ENCODE measurements around the gene CCT3. TPM values are rescaled to one million over a fixed set of nuclear protein-coding genes. Genes with fewer than 3 reads are reported as not detected.

Gene CCT3
- polyA plus RNA-seq, 1 of the 3 experiments (the other 2 are of a cell fraction), result 295 TPM

DNA sequence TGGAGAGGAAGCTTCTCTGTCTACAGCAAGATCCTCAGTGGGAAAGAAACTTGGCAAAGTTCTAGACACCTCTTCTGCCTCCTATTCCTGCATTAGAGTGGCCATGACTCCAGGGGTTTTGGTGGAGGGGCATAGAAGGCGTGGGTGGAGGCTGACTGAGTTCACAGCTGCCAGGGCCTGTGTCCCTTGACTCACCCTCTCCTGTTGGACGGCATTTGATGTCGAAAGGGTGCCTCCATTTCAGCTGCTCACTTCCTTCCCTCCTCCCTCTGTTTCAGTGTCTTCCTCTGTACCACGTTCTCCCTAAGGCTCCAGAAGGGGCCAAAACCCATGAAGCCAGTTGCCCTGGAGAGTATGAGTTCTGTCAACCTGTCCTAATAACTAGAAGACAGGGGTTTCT, 53.3 kb downstream of the CCT3 start:
- Histone ChIP-seq H3K36me3 (replicated peaks in 1 of 2; ENCODE audit: control insufficient read depth in 1 of 2, insufficient read depth in 2 of 2, low read length in 1 of 2) (peaks cover 8 to 14% of the 10 kb centered on the region in 2 experiments), H4K20me1 (ENCODE audit: insufficient read depth) (peaks cover 22% of the 10 kb centered on the region), H2AFZ (ENCODE audit: low read depth) (no peak overlapping the region), H3K79me2 (ENCODE audit: insufficient read depth) (peaks cover 39% of the 10 kb centered on the region), H3K9ac (no peak overlapping the region), H3K4me3 (ENCODE audit: low read depth in 2 of 2, low read length in 1 of 2) (no peak overlapping the region), H3K4me1 (ENCODE audit: control insufficient read depth in 1 of 2, insufficient read depth in 2 of 2, low read depth in 1 of 2, low read length in 1 of 2) (peaks cover 10 to 17% of the 10 kb centered on the region in 2 experiments; a peak in 2 of 4 replicates), H3K27me3 (ENCODE audit: insufficient read depth) (no peaks in the 10 kb centered on the region), H3K4me2 (no peak overlapping the region), H3K9me3 (no peaks in the 10 kb centered on the region), H3F3A (replicated peaks; ENCODE audit: insufficient read depth) (peaks cover 14% of the 10 kb centered on the region), H3K27ac (ENCODE audit: low read depth in 2 of 2, low read length in 1 of 2) (no peak overlapping the region), H3K9me2 (no peaks in the 10 kb centered on the region)
- no peak for DNase-seq
- ChIA-PET POLR2A (interaction anchor here (0.8 kb wide), 1 partner anchor 11 kb away, joined by 3 read pairs; the partner anchor contains the start of gene GLMP), CTCF (interaction anchor here (1.1 to 1.9 kb wide), 4 partner anchors 35 to 218 kb away, joined by 3 to 8 read pairs (median 4); no protein-coding TSS in a partner anchor)
- TF ChIP-seq, protein P1, sequence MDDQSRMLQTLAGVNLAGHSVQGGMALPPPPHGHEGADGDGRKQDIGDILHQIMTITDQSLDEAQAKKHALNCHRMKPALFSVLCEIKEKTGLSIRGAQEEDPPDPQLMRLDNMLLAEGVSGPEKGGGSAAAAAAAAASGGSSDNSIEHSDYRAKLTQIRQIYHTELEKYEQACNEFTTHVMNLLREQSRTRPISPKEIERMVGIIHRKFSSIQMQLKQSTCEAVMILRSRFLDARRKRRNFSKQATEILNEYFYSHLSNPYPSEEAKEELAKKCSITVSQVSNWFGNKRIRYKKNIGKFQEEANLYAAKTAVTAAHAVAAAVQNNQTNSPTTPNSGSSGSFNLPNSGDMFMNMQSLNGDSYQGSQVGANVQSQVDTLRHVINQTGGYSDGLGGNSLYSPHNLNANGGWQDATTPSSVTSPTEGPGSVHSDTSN (IDR thresholded peaks at IDR 0.05), result no peak
- TF ChIP-seq, protein P2, sequence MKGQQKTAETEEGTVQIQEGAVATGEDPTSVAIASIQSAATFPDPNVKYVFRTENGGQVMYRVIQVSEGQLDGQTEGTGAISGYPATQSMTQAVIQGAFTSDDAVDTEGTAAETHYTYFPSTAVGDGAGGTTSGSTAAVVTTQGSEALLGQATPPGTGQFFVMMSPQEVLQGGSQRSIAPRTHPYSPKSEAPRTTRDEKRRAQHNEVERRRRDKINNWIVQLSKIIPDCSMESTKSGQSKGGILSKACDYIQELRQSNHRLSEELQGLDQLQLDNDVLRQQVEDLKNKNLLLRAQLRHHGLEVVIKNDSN (IDR thresholded peaks at IDR 0.05; ENCODE audit: borderline replicate concordance, low read depth), result no peak
- TF ChIP-seq FOSL2 (IDR thresholded peaks at IDR 0.05; ENCODE audit: borderline replicate concordance, low read depth), result no peak
- no peak for TF ChIP-seq RXRA (IDR thresholded peaks at IDR 0.05; ENCODE audit: borderline replicate concordance, low read depth)
- TF ChIP-seq, protein P3, sequence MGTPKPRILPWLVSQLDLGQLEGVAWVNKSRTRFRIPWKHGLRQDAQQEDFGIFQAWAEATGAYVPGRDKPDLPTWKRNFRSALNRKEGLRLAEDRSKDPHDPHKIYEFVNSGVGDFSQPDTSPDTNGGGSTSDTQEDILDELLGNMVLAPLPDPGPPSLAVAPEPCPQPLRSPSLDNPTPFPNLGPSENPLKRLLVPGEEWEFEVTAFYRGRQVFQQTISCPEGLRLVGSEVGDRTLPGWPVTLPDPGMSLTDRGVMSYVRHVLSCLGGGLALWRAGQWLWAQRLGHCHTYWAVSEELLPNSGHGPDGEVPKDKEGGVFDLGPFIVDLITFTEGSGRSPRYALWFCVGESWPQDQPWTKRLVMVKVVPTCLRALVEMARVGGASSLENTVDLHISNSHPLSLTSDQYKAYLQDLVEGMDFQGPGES (IDR thresholded peaks at IDR 0.05; ENCODE audit: low read depth, low read length), result no peak
- TF ChIP-seq SIN3A (IDR thresholded peaks at IDR 0.05; ENCODE audit: borderline replicate concordance, low read depth, low read length), result no peak
- no peak for TF ChIP-seq FOXM1 (IDR thresholded peaks at IDR 0.05; ENCODE audit: low read depth)
- no peak for TF ChIP-seq ELF1 (IDR thresholded peaks at IDR 0.05)
- no peak for TF ChIP-seq NRF1 (IDR thresholded peaks at IDR 0.05; ENCODE audit: low read depth, low read length)
- TF ChIP-seq EP300 (IDR thresholded peaks at IDR 0.05; ENCODE audit: borderline replicate concordance in 1 of 2, low read depth in 1 of 2, low read length in 1 of 2), result no peak
- TF ChIP-seq, protein P4, sequence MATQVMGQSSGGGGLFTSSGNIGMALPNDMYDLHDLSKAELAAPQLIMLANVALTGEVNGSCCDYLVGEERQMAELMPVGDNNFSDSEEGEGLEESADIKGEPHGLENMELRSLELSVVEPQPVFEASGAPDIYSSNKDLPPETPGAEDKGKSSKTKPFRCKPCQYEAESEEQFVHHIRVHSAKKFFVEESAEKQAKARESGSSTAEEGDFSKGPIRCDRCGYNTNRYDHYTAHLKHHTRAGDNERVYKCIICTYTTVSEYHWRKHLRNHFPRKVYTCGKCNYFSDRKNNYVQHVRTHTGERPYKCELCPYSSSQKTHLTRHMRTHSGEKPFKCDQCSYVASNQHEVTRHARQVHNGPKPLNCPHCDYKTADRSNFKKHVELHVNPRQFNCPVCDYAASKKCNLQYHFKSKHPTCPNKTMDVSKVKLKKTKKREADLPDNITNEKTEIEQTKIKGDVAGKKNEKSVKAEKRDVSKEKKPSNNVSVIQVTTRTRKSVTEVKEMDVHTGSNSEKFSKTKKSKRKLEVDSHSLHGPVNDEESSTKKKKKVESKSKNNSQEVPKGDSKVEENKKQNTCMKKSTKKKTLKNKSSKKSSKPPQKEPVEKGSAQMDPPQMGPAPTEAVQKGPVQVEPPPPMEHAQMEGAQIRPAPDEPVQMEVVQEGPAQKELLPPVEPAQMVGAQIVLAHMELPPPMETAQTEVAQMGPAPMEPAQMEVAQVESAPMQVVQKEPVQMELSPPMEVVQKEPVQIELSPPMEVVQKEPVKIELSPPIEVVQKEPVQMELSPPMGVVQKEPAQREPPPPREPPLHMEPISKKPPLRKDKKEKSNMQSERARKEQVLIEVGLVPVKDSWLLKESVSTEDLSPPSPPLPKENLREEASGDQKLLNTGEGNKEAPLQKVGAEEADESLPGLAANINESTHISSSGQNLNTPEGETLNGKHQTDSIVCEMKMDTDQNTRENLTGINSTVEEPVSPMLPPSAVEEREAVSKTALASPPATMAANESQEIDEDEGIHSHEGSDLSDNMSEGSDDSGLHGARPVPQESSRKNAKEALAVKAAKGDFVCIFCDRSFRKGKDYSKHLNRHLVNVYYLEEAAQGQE (IDR thresholded peaks at IDR 0.05; ENCODE audit: low read depth, low read length), result no peak
- no peak for TF ChIP-seq TEAD4 (IDR thresholded peaks at IDR 0.05; ENCODE audit: borderline replicate concordance, insufficient read depth)
- TF ChIP-seq JUND (IDR thresholded peaks at IDR 0.05), result no peak
- 91% methylated on average over 4 of the region's 4 CpGs for WGBS (ENCODE audit: low lambda C conversion rate)
